Naive thymus-derived CD4-positive, alpha-beta T cell (primary cell): ENCODE results near the gene ARHGEF40. TPM values are rescaled to one million over a fixed set of nuclear protein-coding genes. Genes with fewer than 3 reads are reported as not detected.

Source experiments
- ATAC-seq: fragments of 150-1000 bp; cut with Tn5 transposase; 2 replicates; pipeline ENCODE4 v1.10.0; 2021; ENCODE audit warnings: mild to moderate bottlenecking, moderate library complexity
- CTCF ChIA-PET: fragments of 350-600 bp; sonication (Branson Sonifier 250); formaldehyde crosslinking; loops from one replicate; lab custom pipeline; 2021; ENCODE audit warnings: antibody characterized with exemption; lab: Charles Lee
- POLR2A ChIA-PET: fragments of 350-600 bp; sonication (Branson Sonifier 250); formaldehyde crosslinking; loops from one replicate; lab custom pipeline; 2021; ENCODE audit warnings: antibody characterized with exemption, inconsistent platforms; lab: Charles Lee
- DNase-seq, 9 donors: peaks; one replicate each; pipeline versions ENCODE4 v3.0.0 to v3.0.0-alpha.2; 2020 to 2022; ENCODE audit warnings: mixed read lengths in 1 of 9
- H3K27ac ChIP-seq: one replicate; pipeline ENCODE4 v1.7.0; 2013; ENCODE audit warnings: mild to moderate bottlenecking, low read depth, low read length, moderate library complexity
- H3K27me3 ChIP-seq, 2 donors: one replicate each; pipeline ENCODE4 v1.7.0; 2013; ENCODE audit warnings: low read length in 2 of 2, mild to moderate bottlenecking in 2 of 2, moderate library complexity in 2 of 2; ENCODE audit not compliant: control insufficient read depth in 2 of 2, insufficient read depth in 2 of 2
- H3K36me3 ChIP-seq, 3 experiments: 1 replicate in 2 of 3; 2 replicates in 1 of 3; pipeline ENCODE4 v1.7.0; 2013; ENCODE audit warnings: low read length in 3 of 3, mild to moderate bottlenecking in 3 of 3, moderate library complexity in 1 of 3; ENCODE audit not compliant: insufficient read depth in 3 of 3, control insufficient read depth in 2 of 3
- H3K4me1 ChIP-seq, 2 donors: one replicate each; pipeline ENCODE4 v1.7.0; 2013; ENCODE audit warnings: low read length in 2 of 2, mild to moderate bottlenecking in 2 of 2, moderate library complexity in 1 of 2; ENCODE audit not compliant: control insufficient read depth in 2 of 2, insufficient read depth in 2 of 2
- H3K4me3 ChIP-seq: 2 replicates; pipeline ENCODE4 v1.7.0; 2013; ENCODE audit warnings: mild to moderate bottlenecking, low read length
- H3K9me3 ChIP-seq, 3 experiments: 1 replicate in 2 of 3; 2 replicates in 1 of 3; pipeline ENCODE4 v1.7.0; 2013; ENCODE audit warnings: low read length in 3 of 3; ENCODE audit not compliant: control insufficient read depth in 2 of 3
- H3K27ac Mint-ChIP-seq, 9 donors: one replicate each; pipeline ENCODE4 v1.8.0; 2020 to 2022; ENCODE audit warnings: mixed read lengths in 9 of 9, mild to moderate bottlenecking in 8 of 9, moderate library complexity in 5 of 9, inconsistent platforms in 2 of 9
- H3K27me3 Mint-ChIP-seq, 5 donors: one replicate each; pipeline ENCODE4 v1.8.0; 2021 to 2022; ENCODE audit warnings: mixed read lengths in 5 of 5, mild to moderate bottlenecking in 1 of 5
- H3K36me3 Mint-ChIP-seq, 5 donors: one replicate each; pipeline ENCODE4 v1.8.0; 2020 to 2022; ENCODE audit warnings: mixed read lengths in 5 of 5, mild to moderate bottlenecking in 3 of 5, inconsistent platforms in 1 of 5
- H3K4me1 Mint-ChIP-seq, 7 donors: one replicate each; pipeline ENCODE4 v1.8.0; 2020 to 2022; ENCODE audit warnings: mixed read lengths in 7 of 7, mild to moderate bottlenecking in 3 of 7, inconsistent platforms in 1 of 7
- H3K4me3 Mint-ChIP-seq, 10 donors: one replicate each; pipeline ENCODE4 v1.8.0; 2020 to 2022; ENCODE audit warnings: mild to moderate bottlenecking in 10 of 10, mixed read lengths in 10 of 10, moderate library complexity in 6 of 10, inconsistent platforms in 2 of 10
- H3K9me3 Mint-ChIP-seq, 11 donors: one replicate each; pipeline ENCODE4 v1.8.0; 2020 to 2022; ENCODE audit warnings: mixed read lengths in 11 of 11, mild to moderate bottlenecking in 4 of 11, inconsistent platforms in 1 of 11, moderate library complexity in 1 of 11
- intact Hi-C, 2 donors: fragments of 100-400 bp; cut with micrococcal nuclease; formaldehyde crosslinking; loops; one replicate each; pipeline ENCODE4 v1.15.1; 2023
- polyA plus RNA-seq, 2 donors: library from polyadenylated mRNA; unstranded; fragments of 300-500 nt; fragmentation: Illumina TruSeq; gene quantifications; one replicate each; pipeline ENCODE4 v1.2.3, GENCODE V29; 2021
- total RNA-seq, 6 experiments: library from RNA in 5 of 6; stranded (reverse) in 5 of 6; gene quantifications; 1 replicate in 5 of 6; 2 replicates in 1 of 6; pipeline ENCODE4 v1.2.3 and lab custom pipeline; 2021 to 2026

Gene ARHGEF40
- total and polyA plus RNA-seq, 7 experiments from 2014 or later: 0.11 to 40.5 (median 0.81) TPM; not detected in 2

DNA sequence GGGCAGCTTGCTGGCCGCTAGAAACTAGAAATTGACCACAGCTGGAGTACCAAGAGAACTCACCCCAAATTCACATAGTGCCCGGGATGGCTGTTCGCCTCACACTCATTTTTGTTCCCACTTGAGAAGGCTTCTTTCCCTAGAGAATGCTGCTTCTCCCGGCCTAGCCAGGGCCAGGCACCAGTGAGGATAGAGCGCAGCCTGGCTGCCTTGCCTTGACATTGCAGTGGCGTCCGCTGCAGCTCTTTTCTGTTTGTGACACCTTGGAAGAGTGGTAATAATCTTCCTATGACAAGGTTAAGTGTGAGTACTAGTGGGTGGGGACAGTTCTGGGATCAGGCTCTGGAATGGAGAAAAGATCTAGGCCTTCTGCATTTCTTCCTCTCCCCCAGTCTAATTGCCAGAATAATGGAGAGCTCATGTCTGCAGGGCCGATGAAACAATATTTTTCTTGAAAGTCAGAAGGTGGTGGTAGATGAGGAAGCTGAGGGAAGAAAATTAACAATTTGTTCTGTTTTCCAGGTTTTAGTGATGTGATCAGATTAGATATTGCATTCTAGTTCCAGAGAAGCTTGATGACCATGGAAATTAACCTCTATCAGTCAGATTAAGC, 34.5 kb downstream of the ARHGEF40 start:
- Histone ChIP-seq H3K4me3 (peak overlapping the region; percentile 94), H3K27me3 (peaks cover 0 to 4% of the 10 kb centered on the region in 2 donors), H3K36me3 (no peaks in the 10 kb centered on the region), H3K27ac (peak overlapping the region; percentile 96), H3K4me1 (peaks cover 3 to 8% of the 10 kb centered on the region in 2 donors), H3K9me3 (no peaks in the 10 kb centered on the region)
- peaks cover 17 to 35% (median 20%) of the 10 kb centered on the region in 7 donors for H3K4me1 Mint-ChIP-seq
- no peaks in the 10 kb centered on the region for H3K9me3 Mint-ChIP-seq
- peaks cover 0 to 4% (median 0%) of the 10 kb centered on the region in 5 donors for H3K27me3 Mint-ChIP-seq
- ATAC-seq: peak; percentile 58
- H3K4me3 Mint-ChIP-seq: peak overlapping the region; percentile 74 to 99 (median 91)
- intact Hi-C loops: loop anchor here (1.0 to 5.0 kb wide), 17 partner anchors 12 to 762 kb away; partner anchors contain the start of genes SUPT16H (in 2 of the 2), CHD8 (in 1 of the 2), HNRNPC (in 1 of the 2) and METTL17 (in 1 of the 2)
- POLR2A ChIA-PET: interaction anchor here (0.6 to 5.9 kb wide), 14 partner anchors 11 to 333 kb away, joined by 3 to 53 read pairs (median 3); no protein-coding TSS in a partner anchor
- peak overlapping the region; percentile 25 to 97 (median 89) for H3K27ac Mint-ChIP-seq
- peak; percentile 44 to 69 (median 63) for DNase-seq
- peaks cover 0 to 1% (median 0%) of the 10 kb centered on the region in 5 donors for H3K36me3 Mint-ChIP-seq
- CTCF ChIA-PET: interaction anchor here (0.6 to 8.6 kb wide), 13 partner anchors 9 to 1704 kb away, joined by 3 to 158 read pairs (median 9); partner anchors contain the start of genes ARHGEF40, RNASE7 and SLC39A2

DNA sequence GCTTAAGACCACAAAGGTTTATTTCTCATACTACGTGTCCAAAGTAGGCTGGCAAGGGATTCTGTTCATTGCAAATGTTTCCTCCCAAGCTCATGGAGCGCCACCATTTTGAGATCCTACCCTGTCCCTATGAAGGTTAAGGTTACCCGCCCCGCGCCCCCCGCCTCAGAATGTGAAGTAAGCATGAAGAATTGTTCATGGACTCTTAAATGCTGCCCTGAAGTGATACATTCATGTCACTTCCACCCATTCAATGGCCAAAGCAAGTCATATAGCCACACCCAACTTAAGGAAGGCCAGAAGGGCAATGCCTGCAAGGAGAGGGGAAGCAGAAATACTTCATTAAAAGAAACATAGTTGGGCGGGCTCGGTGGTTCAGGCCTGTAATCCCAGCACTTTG, 35.0 kb downstream of the ARHGEF40 start:
- Histone ChIP-seq H3K36me3 (no peaks in the 10 kb centered on the region), H3K27me3 (peaks cover 0 to 4% of the 10 kb centered on the region in 2 donors), H3K4me1 (peaks cover 3 to 8% of the 10 kb centered on the region in 2 donors), H3K27ac (peak overlapping the region; percentile 96), H3K4me3 (no peak overlapping the region), H3K9me3 (no peaks in the 10 kb centered on the region)
- ATAC-seq (no peak), DNase-seq (no peak)
- H3K27ac Mint-ChIP-seq: peak overlapping the region in 5 of 9 donors; percentile 82 to 97 (median 83)
- peaks cover 14 to 34% (median 18%) of the 10 kb centered on the region in 7 donors for H3K4me1 Mint-ChIP-seq
- POLR2A ChIA-PET: interaction anchor here (0.6 to 5.9 kb wide), 14 partner anchors 12 to 332 kb away, joined by 3 to 53 read pairs (median 3); no protein-coding TSS in a partner anchor
- H3K9me3 Mint-ChIP-seq: no peaks in the 10 kb centered on the region
- peaks cover 0 to 1% (median 0%) of the 10 kb centered on the region in 5 donors for H3K36me3 Mint-ChIP-seq
- H3K27me3 Mint-ChIP-seq: no peaks in the 10 kb centered on the region
- CTCF ChIA-PET: interaction anchor here (0.7 to 8.6 kb wide), 11 partner anchors 8 to 1703 kb away, joined by 3 to 158 read pairs (median 11); partner anchors contain the start of genes ARHGEF40, RNASE7 and SLC39A2
- intact Hi-C loops: no loop called here
- H3K4me3 Mint-ChIP-seq: peak overlapping the region in 1 of 10 donors; percentile 74

DNA sequence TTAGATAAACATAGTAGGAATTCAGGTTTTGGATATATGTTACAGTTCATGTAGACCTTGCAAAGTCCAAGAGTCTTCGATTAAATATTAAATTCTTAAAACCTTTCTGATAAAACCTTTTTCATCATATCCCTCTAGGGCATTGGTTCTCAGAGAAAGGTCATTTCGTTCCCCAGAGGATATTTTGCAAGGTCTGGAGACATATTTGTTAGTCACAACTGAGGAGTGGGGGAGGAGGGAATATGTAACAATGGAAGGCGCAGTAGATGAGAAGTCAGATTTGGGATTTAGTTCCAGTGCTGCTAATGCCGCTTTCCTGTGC, 36.0 kb downstream of the ARHGEF40 start:
- intact Hi-C loops: no loop called here
- no peaks in the 10 kb centered on the region for H3K36me3 ChIP-seq
- ChIA-PET POLR2A (interaction anchor here (2.2 to 5.9 kb wide), 4 partner anchors 13 to 91 kb away, joined by 6 to 53 read pairs (median 12); no protein-coding TSS in a partner anchor), CTCF (interaction anchor here (0.8 to 8.6 kb wide), 6 partner anchors 12 to 91 kb away, joined by 3 to 158 read pairs (median 56); no protein-coding TSS in a partner anchor)
- Mint-ChIP-seq H3K27me3 (no peaks in the 10 kb centered on the region), H3K9me3 (no peaks in the 10 kb centered on the region), H3K36me3 (peaks cover 0 to 1% (median 0%) of the 10 kb centered on the region in 5 donors), H3K27ac (no peak overlapping the region), H3K4me3 (peak overlapping the region in 1 of 10 donors; percentile 58), H3K4me1 (peaks cover 14 to 34% (median 18%) of the 10 kb centered on the region in 7 donors)
- H3K4me3 ChIP-seq: no peak overlapping the region
- H3K4me1 ChIP-seq: peaks cover 3 to 8% of the 10 kb centered on the region in 2 donors
- ATAC-seq (no peak), DNase-seq (no peak)
- no peak overlapping the region for H3K27ac ChIP-seq
- H3K27me3 ChIP-seq: no peaks in the 10 kb centered on the region
- no peaks in the 10 kb centered on the region for H3K9me3 ChIP-seq

DNA sequence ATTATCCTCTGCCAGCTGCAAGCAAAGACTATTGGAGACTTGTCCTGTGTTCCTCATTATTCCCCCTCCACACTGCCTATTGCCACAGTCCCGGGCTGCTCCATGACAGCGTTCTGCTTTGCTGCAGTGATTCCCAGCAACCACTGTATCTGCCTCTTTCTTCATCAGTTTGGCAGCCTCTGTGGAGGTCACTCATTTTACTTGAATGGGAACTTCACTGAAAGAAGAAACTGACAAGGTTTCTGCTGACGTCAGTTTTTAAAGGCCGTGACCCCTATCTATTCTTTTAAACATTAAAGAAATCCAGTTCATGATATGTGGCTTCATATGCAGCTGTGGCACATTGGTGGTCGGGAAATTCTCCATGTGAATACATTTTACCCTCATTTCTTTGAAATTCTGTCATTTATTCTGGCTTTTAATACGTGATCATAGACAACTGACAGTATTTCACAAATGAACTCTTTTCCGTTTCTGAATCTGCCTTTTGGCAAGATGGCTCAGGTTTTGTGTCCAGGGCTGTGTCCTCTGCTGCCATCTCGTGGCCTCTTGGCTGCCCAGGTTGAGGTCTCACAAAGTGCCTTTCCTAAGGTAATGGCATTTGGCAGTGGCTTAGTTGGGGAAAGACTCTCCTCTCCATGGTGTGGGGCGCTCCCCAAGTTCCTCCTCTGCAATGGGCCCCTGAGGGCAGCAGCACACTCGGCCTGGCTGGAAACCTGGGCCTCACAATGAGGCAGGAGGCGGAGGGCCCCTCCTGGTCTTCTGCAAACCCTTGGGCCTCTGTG, 36.6 kb downstream of the ARHGEF40 start:
- ChIA-PET CTCF (interaction anchor here (1.5 to 8.6 kb wide), 5 partner anchors 13 to 91 kb away, joined by 5 to 158 read pairs (median 76); no protein-coding TSS in a partner anchor), POLR2A (interaction anchor here (2.2 to 5.9 kb wide), 2 partner anchors 13 to 92 kb away, joined by 6 to 53 read pairs; no protein-coding TSS in a partner anchor)
- H3K27me3 Mint-ChIP-seq: peaks cover 0 to under 1% (median 0%) of the 10 kb centered on the region in 5 donors
- Histone ChIP-seq H3K4me1 (peaks cover 3 to 8% of the 10 kb centered on the region in 2 donors), H3K4me3 (no peak overlapping the region), H3K9me3 (no peaks in the 10 kb centered on the region), H3K36me3 (no peaks in the 10 kb centered on the region), H3K27me3 (no peaks in the 10 kb centered on the region), H3K27ac (no peak overlapping the region)
- H3K27ac Mint-ChIP-seq: peak overlapping the region in 4 of 9 donors; percentile 35 to 65 (median 46)
- no peaks in the 10 kb centered on the region for H3K9me3 Mint-ChIP-seq
- H3K36me3 Mint-ChIP-seq: peaks cover 0 to 1% (median 0%) of the 10 kb centered on the region in 5 donors
- peak; percentile 55 to 76 (median 71) for DNase-seq
- peaks cover 14 to 30% (median 18%) of the 10 kb centered on the region in 7 donors for H3K4me1 Mint-ChIP-seq
- peak overlapping the region in 5 of 10 donors; percentile 6 to 58 (median 55) for H3K4me3 Mint-ChIP-seq
- peak; percentile 25 for ATAC-seq
- intact Hi-C loops: no loop called here

DNA sequence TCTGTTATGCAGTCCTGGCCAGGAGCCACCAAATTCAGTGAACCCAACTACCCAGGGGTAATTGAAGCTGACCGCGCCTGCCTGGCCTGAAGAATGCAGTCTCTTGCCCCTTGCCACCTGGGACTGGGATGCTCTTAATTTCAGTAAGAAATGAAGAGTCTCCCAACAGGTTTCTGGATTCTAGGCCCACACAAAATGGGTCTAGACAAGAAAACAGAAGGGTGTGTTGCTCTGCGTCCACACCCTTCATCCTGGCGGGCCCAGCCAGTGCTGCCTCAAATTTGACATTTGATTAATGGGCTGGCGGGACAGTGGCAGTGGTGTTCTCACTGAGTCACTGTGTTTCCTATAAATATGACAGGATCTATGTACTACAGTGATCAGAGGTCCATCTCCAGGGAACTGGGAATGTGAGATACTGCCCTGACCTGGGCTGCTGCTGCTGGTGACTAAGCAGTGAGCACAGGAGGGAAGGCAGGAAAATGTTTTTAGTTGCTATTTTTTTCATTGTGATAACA, 37.2 kb downstream of the ARHGEF40 start:
- ATAC-seq: no peak
- Histone ChIP-seq H3K9me3 (no peaks in the 10 kb centered on the region), H3K27ac (no peak overlapping the region), H3K36me3 (no peaks in the 10 kb centered on the region), H3K4me3 (no peak overlapping the region), H3K4me1 (peaks cover 3 to 8% of the 10 kb centered on the region in 2 donors), H3K27me3 (no peaks in the 10 kb centered on the region)
- H3K4me1 Mint-ChIP-seq: peaks cover 14 to 24% (median 18%) of the 10 kb centered on the region in 7 donors
- peaks cover 0 to 3% (median 0%) of the 10 kb centered on the region in 5 donors for H3K27me3 Mint-ChIP-seq
- CTCF ChIA-PET: interaction anchor here (1.5 to 8.6 kb wide), 3 partner anchors 13 to 92 kb away, joined by 5 to 158 read pairs (median 123); no protein-coding TSS in a partner anchor
- peak overlapping the region in 1 of 9 donors; percentile 41 for H3K27ac Mint-ChIP-seq
- H3K4me3 Mint-ChIP-seq: peak overlapping the region in 1 of 10 donors; percentile 58
- peaks cover 0 to 1% (median 0%) of the 10 kb centered on the region in 5 donors for H3K36me3 Mint-ChIP-seq
- POLR2A ChIA-PET: interaction anchor here (2.2 kb wide), 1 partner anchor 92 kb away, joined by 6 read pairs; no protein-coding TSS in a partner anchor
- DNase-seq: no peak
- peaks cover 0 to 1% (median 0%) of the 10 kb centered on the region in 11 donors for H3K9me3 Mint-ChIP-seq
- intact Hi-C loops: no loop called here
